GM18517 (cell line): Measurements from ENCODE around the gene ARHGEF7.

ENCODE experiments used
- ATAC-seq: cut with Tn5 transposase; IDR thresholded peaks from one replicate; pipeline ENCODE4 v1.9.1; 2021; ENCODE audit warnings: mild to moderate bottlenecking, moderate library complexity; ENCODE audit not compliant: unreplicated experiment

Gene ARHGEF7

GRCh38 chr13:111165241-111166010, 50.3 kb downstream of the ARHGEF7 start:
- peak; percentile 51 for ATAC-seq

- ATAC-seq = no peak
Measured at GRCh38 chr13:111166882-111167675, 52.0 kb downstream of the ARHGEF7 start.

- no peak for ATAC-seq
Measured at GRCh38 chr13:111168107-111168506, 53.0 kb downstream of the ARHGEF7 start.

GRCh38 chr13:111171112-111171511, 56.0 kb downstream of the ARHGEF7 start:
- ATAC-seq = no peak

GRCh38 chr13:111171629-111172028, 56.5 kb downstream of the ARHGEF7 start:
- ATAC-seq = no peak

GRCh38 chr13:111174377-111175114, 59.4 kb downstream of the ARHGEF7 start:
- no peak for ATAC-seq

GRCh38 chr13:111175372-111175771, 60.3 kb downstream of the ARHGEF7 start:
- no peak for ATAC-seq

- no peak for ATAC-seq
Measured at GRCh38 chr13:111175935-111176334, 60.8 kb downstream of the ARHGEF7 start.

- no peak for ATAC-seq
Measured at GRCh38 chr13:111176421-111176820, 61.3 kb downstream of the ARHGEF7 start.

GRCh38 chr13:111177081-111177711, 62.1 kb downstream of the ARHGEF7 start:
- no peak for ATAC-seq

- no peak for ATAC-seq
Measured at GRCh38 chr13:111177921-111178320, 62.8 kb downstream of the ARHGEF7 start.

- ATAC-seq = no peak
Measured at GRCh38 chr13:111178402-111178801, 63.3 kb downstream of the ARHGEF7 start.

- no peak for ATAC-seq
Measured at GRCh38 chr13:111179908-111180760, 65.0 kb downstream of the ARHGEF7 start.

GRCh38 chr13:111181977-111182376, 66.9 kb downstream of the ARHGEF7 start:
- ATAC-seq = no peak

GRCh38 chr13:111183087-111183645, 68.1 kb downstream of the ARHGEF7 start:
- ATAC-seq = no peak

GRCh38 chr13:111183959-111184358, 68.8 kb downstream of the ARHGEF7 start:
- no peak for ATAC-seq

GRCh38 chr13:111184458-111185401, 69.6 kb downstream of the ARHGEF7 start:
- peak; percentile 90 for ATAC-seq

GRCh38 chr13:111186305-111186935, 71.3 kb downstream of the ARHGEF7 start:
- ATAC-seq = no peak
